CD4-positive, alpha-beta T cell treated with Interleukin-12 subunit alpha and Interleukin-12 subunit beta, for 1 hour (primary cell): ENCODE results near the gene ENDOU.

Experiments used
- DNase-seq: peaks from one replicate; pipeline ENCODE4 v3.0.0-alpha.2; 2020

Gene ENDOU, protein sequence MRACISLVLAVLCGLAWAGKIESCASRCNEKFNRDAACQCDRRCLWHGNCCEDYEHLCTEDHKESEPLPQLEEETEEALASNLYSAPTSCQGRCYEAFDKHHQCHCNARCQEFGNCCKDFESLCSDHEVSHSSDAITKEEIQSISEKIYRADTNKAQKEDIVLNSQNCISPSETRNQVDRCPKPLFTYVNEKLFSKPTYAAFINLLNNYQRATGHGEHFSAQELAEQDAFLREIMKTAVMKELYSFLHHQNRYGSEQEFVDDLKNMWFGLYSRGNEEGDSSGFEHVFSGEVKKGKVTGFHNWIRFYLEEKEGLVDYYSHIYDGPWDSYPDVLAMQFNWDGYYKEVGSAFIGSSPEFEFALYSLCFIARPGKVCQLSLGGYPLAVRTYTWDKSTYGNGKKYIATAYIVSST

DNA sequence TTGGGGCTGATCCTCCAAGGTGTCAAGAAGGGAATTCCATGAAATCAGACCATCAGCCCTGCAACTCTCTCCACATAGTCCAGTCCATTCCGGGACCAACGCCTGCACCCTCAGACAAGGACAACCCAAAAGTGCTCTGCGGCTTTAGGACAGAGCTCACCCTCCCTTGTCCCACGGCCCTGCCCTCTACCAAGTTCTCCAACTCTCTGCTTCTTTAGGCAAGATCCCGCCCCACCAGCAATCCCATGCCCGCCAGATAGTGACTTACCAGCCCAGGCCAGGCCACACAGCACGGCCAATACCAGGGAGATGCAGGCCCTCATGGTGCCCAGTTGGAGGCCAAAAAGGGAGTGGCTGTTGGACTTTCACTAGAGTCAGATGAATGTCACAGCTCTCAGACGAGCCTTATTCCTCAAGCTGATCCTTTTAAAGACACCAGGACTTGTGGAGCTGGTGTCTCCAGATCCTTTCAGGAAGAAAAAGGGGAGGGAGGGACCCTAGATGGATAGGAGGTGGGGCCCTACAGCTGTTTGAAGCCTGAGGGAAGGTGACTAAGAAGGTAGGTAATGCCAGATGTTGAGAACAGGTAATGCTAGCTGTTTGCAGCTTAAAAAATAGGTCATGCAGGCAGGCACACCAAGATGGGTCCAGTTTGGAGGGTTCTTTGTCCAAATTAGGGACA lies at the start of gene ENDOU:
Gene ENDOU, minus strand, starts transcription at position 400 of the 682 bp plus-strand sequence. Its CDS starts 77 bp downstream, at position 323.
- no peak for DNase-seq

DNA sequence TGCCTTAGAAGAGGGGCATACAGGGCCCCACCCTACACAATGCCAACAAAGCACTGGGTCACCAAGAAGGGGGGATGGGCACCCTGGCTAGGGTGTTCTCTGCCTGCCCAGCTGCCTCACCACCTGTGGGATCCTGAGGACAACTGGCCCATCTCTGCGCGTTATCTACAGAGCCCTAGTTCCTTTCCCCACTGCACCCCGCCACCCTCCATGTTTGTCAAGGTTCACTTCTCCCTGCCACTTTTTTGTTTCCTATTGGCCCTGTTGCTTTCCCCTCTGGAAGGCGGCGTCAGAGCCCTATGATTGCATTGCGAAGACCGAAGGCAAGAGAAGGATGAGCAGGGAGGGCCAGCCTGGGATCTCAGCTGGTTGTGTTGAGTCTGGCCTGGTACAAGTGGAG lies 49.4 kb upstream of the ENDOU start:
- DNase-seq: no peak

DNA sequence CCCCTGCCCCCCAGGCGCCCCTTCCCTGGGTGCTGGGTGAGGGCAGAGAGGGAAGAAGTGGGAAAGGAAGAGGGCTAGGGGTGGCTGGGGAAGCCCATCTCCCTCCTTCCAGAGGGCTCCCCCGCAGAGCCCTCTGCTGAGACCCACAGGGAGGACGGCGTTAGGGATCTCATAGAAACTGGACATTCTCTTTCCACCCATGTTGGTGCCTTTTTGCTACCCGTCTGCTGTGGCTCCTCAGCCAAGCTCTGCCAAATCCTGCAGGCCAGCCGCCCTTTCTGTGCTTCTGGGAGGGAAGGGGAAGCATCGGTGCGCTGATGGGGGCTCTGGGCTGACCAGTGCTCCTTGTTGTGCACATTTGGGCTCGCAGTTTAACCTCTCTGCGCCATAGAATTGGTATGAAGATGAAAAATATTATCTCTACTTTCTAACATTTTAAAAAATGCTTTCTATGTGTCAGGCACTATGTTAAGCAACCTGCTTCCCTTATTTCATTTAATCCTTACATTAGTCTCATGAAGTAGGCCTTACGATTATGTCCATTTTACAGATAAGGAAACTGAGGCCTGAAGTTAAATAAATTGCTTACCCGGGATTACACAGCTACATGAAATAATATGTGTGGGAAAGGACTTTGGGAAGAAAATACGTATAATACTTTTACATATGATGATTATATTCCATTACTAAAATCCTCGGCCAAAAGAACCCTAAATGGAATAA lies 48.7 kb upstream of the ENDOU start:
- no peak for DNase-seq

DNA sequence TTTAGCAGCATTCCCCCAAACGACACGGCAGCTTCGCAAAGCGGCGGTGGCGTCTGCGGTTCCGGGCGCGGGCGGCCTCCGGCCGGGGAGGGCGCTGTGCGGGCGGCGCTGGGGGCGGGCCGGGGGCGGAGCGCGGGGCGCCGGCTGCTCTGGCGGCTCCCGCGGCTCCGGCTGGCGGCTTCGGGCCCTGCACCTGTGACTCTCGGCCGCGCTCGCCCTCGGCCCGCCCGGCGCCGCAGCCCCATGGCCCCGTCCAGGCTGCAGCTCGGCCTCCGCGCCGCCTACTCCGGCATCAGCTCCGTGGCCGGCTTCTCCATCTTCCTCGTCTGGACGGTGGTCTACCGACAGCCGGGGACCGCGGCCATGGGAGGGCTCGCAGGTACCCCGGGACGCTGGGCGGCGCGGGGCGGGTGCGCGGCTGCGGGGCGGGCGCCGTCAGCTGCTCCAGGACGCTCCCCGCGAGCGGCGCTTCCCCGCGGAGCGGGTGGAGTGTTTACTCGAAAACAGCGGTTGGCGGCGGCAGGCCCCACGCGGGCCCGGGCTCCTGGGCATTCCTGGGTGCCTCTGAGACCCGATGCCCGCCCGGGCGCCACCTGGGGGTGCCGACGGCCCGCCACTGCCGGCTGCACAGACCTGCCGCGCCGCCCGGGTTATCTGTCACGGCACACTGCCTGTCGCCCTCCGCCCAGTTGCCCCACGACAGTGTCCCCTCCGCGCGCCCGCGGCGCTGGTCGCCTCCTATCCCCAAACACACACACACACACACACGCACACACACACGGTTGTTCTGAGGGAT lies 48.0 kb upstream of the ENDOU start, which contains the start of gene SLC48A1:
Gene SLC48A1, plus strand, starts transcription at position 177 of the 796 bp plus-strand sequence. Its CDS starts 67 bp downstream, at position 244.
- peak; percentile 79 for DNase-seq

DNA sequence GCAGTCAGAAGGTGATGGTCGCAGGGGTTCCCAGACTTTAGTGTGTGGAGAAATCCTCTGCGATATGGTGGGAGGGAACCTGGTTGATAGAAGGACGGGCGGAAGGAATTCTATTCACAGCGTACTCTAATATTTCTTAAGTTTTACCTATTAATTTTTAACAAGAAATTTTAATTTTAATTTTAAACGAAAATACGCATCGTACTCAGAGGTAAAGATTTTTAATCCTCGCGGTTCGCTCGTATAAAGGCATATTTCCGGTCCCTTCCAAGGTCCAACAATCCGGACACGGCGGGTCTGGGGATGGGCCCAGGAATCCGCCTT lies 47.4 kb upstream of the ENDOU start:
- no peak for DNase-seq

DNA sequence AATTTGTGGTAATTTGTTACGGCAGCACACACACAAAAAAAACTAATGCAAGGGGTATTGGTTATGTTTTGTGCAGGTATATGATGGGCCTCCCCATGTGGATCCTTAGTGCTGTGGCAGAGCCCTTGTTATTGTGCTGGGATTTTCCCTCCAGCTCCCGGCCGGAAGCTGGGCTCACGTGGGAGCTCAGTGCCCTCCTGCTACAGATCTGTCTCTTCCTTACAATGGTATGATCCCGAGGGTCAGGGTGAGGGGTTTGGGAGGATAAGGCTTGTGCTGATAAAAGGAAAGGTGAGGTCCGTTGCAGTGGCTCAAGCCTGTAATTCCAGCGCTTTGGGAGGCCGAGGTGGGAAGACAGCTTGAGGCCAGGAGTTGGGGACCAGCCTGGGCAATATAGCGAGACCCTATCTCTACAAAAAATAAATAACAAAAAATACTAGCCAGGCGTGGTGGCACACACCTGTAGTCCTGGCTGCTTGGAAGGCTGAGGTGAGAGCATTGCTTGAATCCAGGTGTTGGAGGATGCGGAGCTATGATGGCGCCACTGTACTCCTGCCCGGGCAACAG lies 46.9 kb upstream of the ENDOU start:
- DNase-seq: no peak

DNA sequence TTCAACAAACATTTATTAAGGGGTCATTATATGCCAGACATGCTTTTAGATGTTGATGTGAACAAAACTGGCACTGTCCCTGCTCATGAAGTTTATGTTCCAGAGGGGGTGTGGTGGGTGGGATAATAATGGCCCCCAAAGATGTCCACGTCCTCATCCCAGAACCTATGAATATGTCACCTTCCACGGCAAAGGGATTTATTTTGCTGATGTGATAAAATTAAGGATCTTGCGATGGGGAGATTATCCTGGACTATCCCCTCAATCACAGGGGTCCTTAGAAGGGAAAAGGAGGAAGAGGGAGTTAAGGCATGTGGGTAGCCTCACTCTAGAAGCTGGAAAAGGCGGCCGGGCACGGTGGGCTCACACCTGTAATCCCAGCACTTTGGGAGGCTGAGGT lies 46.0 kb upstream of the ENDOU start:
- no peak for DNase-seq

DNA sequence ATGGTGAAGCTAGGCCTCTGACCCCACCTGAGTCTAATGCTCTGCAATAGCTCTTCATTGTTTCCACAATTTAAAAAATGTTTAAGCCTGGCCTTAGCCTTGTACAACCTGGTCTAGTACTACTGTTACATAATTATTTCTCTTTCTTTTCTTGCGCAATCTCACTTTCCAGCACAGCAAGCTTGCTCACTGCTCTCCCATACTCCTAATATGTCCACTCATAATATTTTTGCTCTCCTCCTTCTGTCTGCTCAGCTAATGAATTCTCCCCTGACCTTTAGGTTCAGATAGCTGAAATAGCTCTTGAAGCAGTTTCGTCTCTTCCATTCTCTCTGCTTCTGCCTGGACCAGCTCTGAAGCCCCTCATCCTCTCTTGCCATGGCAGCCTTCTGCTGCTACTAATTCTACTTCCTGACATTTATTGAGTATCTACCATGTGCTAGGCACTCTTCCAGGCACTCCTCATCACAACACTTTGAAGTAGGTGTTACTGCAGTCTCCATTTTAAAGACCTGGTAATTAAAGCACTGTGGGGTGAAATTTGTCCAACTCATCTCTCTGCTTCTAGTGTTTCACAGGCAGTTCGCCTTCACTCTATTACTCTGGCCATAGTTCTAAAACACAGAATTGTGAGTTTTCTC lies 44.9 kb upstream of the ENDOU start:
- no peak for DNase-seq

DNA sequence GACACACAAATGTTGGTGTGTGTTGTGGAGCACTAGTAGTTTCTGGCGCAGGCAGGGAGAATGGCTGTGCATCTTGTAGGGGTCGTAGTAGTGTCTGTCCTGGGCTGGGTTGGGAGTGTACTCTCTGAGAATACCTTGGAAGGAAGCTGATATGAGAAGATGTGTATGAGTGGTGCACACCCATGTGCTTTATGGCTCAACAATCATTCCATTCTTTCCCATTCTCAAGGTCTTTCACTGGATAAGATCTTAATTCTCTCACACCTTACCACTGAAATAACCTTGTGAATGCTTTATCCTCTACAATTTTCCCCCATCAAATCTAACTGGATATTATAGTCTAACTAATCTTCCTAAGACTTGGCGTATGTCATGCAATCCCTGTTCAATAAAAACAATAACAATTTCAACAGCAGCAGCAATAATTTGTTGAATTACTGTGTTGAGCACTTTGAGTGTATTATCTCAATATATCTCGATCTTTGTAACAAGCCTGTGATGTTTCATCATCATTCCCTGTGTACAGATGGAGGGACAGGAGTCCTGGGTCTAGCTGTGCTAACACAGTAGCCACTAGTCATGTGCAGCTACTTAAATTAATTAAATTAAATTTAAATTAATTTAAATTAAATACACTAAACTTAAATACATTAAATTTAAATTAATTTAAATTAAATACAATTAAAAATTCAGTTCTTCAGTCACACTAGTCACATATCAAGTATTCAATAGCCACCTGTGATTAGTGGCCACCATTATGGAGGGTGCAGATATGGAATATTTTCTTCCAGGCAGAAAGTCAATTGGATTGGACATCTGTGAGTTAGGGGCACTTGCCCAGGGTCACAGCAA lies 44.2 kb upstream of the ENDOU start:
- no peak for DNase-seq

DNA sequence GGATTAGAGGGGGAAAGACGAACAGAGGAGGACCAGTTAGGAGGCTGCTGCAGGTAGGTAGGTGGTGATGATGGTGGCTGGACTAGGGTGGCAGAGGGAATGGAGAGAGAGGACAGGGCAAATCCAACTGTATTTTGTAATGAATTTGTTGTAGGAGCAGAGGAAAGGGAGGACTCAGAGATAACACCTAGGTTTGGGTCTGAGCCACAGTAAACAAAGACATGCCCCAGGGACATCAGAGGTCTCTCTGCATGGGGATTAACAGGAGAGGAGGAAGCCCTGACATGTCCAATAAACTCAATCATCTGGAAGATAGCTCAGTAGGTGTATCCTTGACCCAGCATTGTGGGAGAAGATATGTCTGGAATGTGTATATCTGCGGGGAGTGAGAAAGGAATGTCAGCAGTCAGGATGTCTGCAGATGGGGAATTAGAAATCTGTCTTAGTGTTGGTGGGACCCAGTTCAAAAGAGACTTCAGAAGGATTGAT lies 43.1 kb upstream of the ENDOU start:
- no peak for DNase-seq

DNA sequence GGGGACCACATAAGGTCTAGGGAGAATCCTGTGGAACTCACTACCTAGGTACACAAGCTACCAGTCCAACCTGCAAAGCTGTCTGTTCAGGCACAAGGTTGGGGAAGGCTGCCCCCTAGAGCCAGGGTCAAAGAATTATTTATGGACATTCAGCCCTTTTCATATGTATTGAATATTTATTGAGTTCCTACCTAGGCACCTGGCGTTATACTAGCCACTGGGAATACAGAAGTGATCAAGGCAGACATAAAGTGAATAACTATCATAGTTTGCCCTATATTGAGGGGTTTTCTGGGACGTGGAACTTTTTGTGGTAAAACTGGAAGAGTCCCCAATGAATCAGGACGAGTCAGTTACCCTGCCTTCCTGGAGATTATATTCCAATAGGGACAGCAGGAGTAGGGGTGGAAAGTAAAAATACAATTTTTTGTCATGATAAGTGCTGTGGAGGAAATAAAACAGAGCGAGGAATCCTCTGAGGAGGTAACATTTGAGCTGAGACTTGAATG lies 42.0 kb upstream of the ENDOU start:
- DNase-seq: peak; percentile 78

DNA sequence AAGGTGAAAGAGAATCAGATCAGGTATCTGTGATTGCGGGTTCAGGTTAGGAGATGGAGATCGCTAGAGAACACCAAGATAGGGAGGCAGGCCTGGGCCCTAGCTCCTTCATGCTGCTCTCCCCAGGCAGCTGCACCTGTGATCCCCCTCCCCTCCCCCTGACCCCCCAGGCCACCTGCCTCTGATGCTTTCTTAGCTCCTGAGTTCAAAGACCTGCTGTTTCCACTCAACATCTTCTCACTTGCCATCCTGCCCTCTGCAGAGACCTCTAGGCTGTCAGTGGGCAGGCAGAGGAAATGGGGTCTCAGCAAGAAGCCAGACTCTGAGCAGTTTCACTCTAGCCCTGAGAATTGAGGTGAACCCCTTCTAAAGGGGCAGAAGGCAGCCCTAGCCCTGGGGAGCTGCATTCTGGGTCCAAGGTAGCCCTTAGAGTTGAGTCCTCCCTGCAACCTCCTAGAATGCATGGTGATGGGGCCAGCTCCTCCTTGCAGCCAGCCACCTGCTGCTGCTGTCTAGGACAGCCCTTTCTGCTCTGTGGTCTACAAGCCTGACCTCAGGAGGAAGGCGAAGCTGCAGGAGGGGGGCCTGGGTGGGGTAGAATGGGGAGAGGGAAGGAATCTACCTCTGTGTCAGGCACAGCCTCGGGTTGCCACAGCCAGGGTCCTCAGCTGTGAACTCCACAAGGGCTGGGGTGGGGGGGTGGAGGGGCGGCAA lies 41.4 kb upstream of the ENDOU start:
- no peak for DNase-seq

DNA sequence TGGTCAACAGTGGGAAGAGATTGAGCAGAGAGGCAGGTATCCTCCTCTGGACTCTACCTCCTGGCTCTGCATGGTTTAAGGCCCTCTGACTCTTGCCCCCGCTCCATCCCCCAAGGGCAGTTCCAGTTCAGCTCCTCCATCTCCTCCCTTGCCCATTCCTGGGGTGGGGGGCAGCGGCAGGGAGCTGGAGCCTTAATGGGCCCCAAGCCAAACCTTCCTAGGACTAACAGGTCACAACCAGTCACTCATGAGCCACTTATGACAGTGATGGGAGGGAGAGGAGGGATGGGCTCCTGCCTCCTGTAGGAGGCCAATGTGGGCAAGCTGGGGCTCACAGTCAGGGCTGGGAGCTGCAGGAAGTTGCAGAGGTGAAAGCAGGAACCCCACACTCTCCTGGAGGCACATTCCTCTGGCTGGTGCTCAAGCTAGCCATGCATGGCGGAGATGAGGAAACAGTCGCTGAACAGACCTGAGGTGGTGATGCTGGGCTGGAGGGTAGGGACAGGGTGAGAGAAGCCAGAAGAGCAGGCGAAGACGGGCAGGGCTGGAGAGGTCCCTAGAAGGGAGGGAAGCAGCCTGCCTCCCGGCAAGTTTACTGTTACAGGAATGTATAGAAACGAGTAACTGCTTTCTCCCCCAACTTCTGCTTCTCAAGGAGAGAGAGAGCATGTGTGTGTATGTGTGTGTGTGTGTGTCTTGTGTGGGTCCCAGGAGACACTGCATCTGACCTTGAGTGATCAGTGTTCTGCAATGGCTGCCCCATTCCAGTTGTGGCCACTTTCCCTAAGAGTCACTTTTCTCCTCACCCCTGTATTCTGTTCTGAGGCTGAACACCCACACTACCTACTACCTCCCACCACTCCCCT lies 38.4 kb upstream of the ENDOU start:
- no peak for DNase-seq

DNA sequence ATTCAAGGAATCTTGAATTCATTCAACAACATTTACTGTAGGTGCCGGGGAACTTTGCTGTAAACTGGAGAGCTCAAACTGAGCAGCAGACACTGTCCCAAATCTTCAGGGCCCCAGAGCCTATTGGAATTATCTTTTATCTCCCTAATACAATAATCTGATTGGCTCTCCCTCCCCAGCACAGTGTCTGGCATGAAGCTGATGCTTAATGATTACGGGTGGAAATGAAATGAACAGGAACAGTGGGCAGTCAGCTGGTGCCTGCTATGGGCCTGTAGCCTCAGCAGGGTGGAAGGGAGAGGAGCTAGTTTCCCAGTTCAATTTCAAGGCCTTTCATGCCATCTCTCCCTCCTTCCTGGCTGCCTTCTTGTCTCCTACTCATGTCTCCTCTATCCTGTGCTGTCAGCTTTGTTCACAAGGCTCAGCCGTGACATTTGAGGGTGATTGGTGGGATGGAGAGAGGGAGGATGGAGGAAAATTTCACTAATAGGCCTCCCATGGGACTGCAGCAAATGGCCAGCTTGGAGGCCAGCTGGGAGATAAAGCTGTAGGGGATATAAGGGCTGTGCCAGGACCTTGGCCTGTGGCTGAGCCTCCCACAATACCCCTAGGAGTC lies 37.7 kb upstream of the ENDOU start:
- no peak for DNase-seq

DNA sequence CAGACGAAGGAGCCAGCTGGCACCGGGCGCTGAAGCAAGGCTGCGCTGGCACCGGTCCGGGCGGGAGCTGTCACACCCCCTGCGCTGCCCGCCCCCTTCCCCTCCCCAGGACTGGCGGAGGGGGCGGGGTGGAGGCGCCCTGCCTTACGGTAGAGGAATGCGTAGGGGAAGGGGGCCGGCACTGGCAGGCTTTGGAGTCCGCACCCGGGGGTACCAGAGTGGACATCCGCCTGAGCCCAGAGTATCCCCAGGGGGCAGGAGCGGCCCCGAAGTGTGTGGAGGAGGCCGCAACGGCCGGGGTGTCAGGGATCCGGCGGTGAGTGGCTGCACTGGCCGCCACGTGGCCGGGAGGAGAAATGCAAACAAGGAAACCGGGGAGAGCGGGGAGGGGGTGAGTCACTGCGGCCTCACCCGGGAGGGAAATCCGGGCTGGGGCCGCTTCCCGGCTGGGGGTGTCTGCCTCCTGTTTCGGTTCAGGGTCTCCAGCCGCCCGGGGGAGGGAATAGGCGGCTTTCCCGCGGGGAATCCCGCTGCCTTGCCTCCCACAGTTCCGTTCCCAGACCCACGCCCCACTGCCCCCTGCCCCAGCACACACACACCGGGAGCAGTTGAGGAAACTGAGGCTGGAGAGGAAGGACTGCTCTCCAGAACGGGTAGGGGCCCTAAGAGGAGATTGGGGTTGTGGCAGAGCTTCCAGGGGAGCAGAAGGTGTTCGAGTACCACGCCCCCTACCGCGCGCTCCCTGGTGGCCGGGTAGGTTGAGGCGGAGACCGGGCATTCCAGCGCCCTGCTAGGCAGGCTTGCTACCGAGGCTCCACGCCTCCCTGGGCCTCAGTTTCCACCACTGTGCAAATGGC lies 33.8 kb upstream of the ENDOU start, which contains the start of gene RAPGEF3:
Gene RAPGEF3, minus strand, starts transcription at position 47 of the 857 bp plus-strand sequence. CDS start 324 bp downstream, outside the sequence.
- peak; percentile 69 for DNase-seq

DNA sequence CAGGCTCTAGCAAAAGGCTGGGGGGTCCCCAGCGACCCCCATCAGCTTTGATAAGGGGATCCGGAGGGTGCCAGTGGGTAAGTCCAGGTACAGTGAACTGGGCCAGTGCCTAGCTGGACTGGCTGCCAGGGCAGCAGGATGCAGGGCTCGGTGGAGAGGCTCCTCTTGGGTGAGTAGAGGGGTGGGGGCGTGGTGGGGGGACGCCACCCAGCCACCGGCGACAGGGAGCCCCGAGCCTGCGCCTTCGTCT lies 33.2 kb upstream of the ENDOU start:
- no peak for DNase-seq

DNA sequence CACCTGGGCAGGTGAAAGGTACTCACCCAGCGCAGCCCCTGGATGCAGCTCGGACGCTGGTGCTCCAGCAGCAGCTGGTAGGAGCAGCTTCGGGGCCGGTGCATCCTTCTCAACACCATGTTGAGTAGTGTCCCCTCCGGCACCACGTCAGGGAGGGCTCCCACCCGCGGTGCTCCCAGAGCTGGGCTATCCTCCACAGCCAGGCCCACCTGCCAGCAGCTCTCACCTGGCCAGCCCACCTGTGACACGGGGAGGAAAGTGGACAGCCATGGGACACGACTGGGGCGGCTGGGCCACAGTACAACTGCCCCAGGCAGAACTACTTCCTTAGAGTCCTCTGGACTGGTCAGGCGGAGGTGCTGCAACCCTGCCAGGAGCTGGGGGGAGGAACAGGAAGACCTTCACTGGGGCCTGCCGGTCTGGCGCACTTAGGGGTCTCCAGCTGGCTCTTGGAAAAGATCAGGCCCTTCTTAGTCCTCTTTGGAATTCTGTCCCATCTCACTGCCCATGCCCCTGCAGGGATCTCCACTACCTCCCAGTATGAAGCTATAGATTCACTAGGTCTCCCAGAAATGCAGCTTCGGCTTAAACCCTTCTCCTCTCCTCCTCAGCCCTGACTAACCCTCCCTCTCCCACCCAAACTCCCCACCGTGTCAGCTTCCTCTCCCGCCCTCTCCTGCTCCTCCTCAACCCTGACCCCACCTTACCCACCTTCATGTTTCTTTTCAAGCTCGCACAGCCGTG lies 32.7 kb upstream of the ENDOU start:
- DNase-seq: no peak
